BJ (cell line): Measurements from ENCODE around the gene WDR53. TPM values are rescaled to one million over a fixed set of nuclear protein-coding genes. Genes with fewer than 3 reads are reported as not detected.
"Not testable (repeated sequence)": the region's sequence is repeated elsewhere in the genome, so short reads cannot be mapped to it uniquely, and the experiment has no call there.

Experiments used
- CTCF ChIA-PET: fragments of 350-600 bp; formaldehyde crosslinking; extraction: SDS; loops from one replicate; lab custom pipeline; 2021; ENCODE audit warnings: antibody characterized with exemption, inconsistent platforms; lab: Yijun Ruan, JAX
- POLR2A ChIA-PET: fragments of 300-600 bp; sonication (Branson Sonifier 250); formaldehyde crosslinking; extraction: SDS; loops from one replicate; lab custom pipeline; 2021; ENCODE audit warnings: antibody characterized with exemption; lab: Charles Lee
- DNase-seq: peaks from one replicate; pipeline ENCODE4 v3.0.0-alpha.2; 2011; ENCODE audit warnings: low read depth
- H3K27me3 ChIP-seq: 2 replicates; pipeline ENCODE4 v1.6.0; 2011; ENCODE audit warnings: low read length; ENCODE audit not compliant: control insufficient read depth, insufficient read depth
- H3K36me3 ChIP-seq: 2 replicates; pipeline ENCODE4 v1.5.1; 2011; ENCODE audit warnings: low read length; ENCODE audit not compliant: control insufficient read depth, insufficient read depth
- H3K4me3 ChIP-seq: 2 replicates; pipeline ENCODE4 v1.5.1; 2011; ENCODE audit warnings: low read depth, mild to moderate bottlenecking, control low read depth, low read length
- polyA plus RNA-seq: library from polyadenylated mRNA; depleted of rRNA; stranded (reverse); fragments of >200 nt; gene quantifications from 2 replicates; pipeline ENCODE4 v1.2.3, GENCODE V29; 2011
- TF ChIP-seq, protein P1 (sequence below): IDR thresholded peaks from 2 replicates; pipeline ENCODE4 v1.5.1; 2011; ENCODE audit warnings: low read depth, mild to moderate bottlenecking, control low read depth, inconsistent platforms, low read length, moderate library complexity; ENCODE audit not compliant: insufficient read depth

The WDR53 gene
- polyA plus RNA-seq, 1 experiment, result 4.2 TPM

DNA sequence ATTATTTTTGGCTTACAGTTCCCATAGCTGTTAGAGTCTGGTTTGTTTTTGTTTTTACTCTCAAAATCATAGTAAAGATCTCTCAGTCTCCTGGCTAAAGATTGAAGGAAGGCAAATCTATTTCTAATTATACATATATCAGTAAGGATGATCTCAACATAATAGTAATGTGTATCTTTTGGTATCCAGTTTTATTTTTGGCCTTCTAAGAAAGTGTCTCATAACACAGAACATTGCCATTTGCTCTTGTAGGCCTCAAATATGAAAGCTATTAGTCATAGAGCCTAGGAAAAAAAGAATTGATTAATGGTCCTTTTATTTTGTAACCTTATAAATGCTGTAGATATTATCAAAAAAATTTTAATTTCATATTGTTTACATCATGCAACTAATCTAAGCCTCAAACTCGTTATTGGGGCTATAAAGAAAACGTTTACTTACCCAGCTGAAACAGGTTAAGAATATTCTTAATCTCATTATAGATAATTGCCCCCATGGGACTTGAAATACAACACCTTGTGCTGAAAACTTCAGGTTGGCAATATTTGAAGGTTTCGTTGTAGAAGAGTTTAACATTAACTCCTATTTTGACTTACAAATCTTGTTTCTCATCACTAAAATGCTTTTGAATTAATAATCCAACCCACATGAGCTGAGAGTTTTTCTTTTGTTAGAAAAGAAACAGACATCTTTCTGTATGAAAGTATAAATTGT lies 16.8 kb upstream of the WDR53 start:
- ChIA-PET POLR2A (no interaction called here), CTCF (interaction anchor here (0.8 to 1.7 kb wide), 2 partner anchors 23 to 97 kb away, joined by 3 to 4 read pairs; no protein-coding TSS in a partner anchor)
- Histone ChIP-seq H3K36me3 (0 out of 2 replicates have a peak, but pooled peaks cover 4% of the 10 kb centered on the region), H3K4me3 (no peak overlapping the region), H3K27me3 (no peaks in the 10 kb centered on the region)
- TF ChIP-seq, protein P1, sequence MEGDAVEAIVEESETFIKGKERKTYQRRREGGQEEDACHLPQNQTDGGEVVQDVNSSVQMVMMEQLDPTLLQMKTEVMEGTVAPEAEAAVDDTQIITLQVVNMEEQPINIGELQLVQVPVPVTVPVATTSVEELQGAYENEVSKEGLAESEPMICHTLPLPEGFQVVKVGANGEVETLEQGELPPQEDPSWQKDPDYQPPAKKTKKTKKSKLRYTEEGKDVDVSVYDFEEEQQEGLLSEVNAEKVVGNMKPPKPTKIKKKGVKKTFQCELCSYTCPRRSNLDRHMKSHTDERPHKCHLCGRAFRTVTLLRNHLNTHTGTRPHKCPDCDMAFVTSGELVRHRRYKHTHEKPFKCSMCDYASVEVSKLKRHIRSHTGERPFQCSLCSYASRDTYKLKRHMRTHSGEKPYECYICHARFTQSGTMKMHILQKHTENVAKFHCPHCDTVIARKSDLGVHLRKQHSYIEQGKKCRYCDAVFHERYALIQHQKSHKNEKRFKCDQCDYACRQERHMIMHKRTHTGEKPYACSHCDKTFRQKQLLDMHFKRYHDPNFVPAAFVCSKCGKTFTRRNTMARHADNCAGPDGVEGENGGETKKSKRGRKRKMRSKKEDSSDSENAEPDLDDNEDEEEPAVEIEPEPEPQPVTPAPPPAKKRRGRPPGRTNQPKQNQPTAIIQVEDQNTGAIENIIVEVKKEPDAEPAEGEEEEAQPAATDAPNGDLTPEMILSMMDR, result no peak
- DNase-seq, result no peak

GRCh38 chr3:196572389-196572788 lies 4.0 kb upstream of the WDR53 start:
- no peaks in the 10 kb centered on the region for H3K27me3 ChIP-seq
- TF ChIP-seq, protein P1, result no peak
- ChIA-PET POLR2A (no interaction called here), CTCF (no interaction called here)
- DNase-seq, result no peak
- H3K36me3 ChIP-seq, result peaks cover under 1% of the 10 kb centered on the region; the same call in 1 of the 2 replicates
- H3K4me3 ChIP-seq, result no peak overlapping the region

- CTCF ChIA-PET, result interaction anchor here (1.1 kb wide), 1 partner anchor 11 kb away, joined by 3 read pairs; no protein-coding TSS in a partner anchor
- H3K27me3 ChIP-seq, H3K36me3 ChIP-seq, DNase-seq, POLR2A ChIA-PET, H3K4me3 ChIP-seq: not testable (repeated sequence)
These were observed 2.0 kb upstream of the WDR53 start for GRCh38 chr3:196570332-196570731.

DNA sequence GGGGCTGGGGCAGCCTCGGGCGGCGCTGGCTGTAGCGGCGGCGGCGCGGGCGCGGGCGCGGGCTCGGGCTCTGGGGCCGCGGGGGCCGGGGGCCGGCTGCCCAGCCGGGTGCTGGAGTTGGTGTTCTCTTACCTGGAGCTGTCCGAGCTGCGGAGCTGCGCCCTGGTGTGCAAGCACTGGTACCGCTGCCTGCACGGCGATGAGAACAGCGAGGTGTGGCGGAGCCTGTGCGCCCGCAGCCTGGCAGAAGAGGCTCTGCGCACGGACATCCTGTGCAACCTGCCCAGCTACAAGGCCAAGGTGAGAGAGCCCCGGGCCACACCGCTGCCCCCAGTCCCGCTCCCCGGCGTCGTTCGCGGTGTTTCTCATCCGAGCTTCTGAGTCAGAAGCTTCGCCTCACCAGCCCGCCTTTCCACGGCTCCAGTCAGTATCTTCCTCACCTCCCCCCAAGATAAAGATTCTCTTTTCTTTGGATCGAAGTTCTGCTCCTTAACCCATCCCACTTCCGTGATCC lies 706 bp upstream of the WDR53 start:
- H3K4me3 ChIP-seq, result peak overlapping the region; percentile 85
- ChIA-PET CTCF (interaction anchor here (1.3 kb wide), 1 partner anchor 41 kb away, joined by 3 read pairs; no protein-coding TSS in a partner anchor), POLR2A (no interaction called here)
- TF ChIP-seq, protein P1, result no peak
- no peaks in the 10 kb centered on the region; the same call in 1 of the 2 replicates for H3K36me3 ChIP-seq
- no peak for DNase-seq
- H3K27me3 ChIP-seq, result no peaks in the 10 kb centered on the region

GRCh38 chr3:196563721-196564225 lies 4.6 kb downstream of the WDR53 start:
- DNase-seq, result no peak
- ChIA-PET POLR2A (no interaction called here), CTCF (no interaction called here)
- TF ChIP-seq, protein P1, result no peak
- Histone ChIP-seq H3K36me3 (no peaks in the 10 kb centered on the region; the same call in 1 of the 2 replicates), H3K27me3 (no peaks in the 10 kb centered on the region), H3K4me3 (no peak overlapping the region)
